HG02623 (cell line): ENCODE results near the gene CSTF2.
"Not testable (repeated sequence)": the region's sequence is repeated elsewhere in the genome, so short reads cannot be mapped to it uniquely, and the experiment has no call there.

Source experiments
- ATAC-seq: cut with Tn5 transposase; IDR thresholded peaks from one replicate; pipeline ENCODE4 v1.9.1; 2021; ENCODE audit warnings: moderate library complexity; ENCODE audit not compliant: unreplicated experiment

Gene CSTF2, protein sequence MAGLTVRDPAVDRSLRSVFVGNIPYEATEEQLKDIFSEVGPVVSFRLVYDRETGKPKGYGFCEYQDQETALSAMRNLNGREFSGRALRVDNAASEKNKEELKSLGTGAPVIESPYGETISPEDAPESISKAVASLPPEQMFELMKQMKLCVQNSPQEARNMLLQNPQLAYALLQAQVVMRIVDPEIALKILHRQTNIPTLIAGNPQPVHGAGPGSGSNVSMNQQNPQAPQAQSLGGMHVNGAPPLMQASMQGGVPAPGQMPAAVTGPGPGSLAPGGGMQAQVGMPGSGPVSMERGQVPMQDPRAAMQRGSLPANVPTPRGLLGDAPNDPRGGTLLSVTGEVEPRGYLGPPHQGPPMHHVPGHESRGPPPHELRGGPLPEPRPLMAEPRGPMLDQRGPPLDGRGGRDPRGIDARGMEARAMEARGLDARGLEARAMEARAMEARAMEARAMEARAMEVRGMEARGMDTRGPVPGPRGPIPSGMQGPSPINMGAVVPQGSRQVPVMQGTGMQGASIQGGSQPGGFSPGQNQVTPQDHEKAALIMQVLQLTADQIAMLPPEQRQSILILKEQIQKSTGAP

DNA sequence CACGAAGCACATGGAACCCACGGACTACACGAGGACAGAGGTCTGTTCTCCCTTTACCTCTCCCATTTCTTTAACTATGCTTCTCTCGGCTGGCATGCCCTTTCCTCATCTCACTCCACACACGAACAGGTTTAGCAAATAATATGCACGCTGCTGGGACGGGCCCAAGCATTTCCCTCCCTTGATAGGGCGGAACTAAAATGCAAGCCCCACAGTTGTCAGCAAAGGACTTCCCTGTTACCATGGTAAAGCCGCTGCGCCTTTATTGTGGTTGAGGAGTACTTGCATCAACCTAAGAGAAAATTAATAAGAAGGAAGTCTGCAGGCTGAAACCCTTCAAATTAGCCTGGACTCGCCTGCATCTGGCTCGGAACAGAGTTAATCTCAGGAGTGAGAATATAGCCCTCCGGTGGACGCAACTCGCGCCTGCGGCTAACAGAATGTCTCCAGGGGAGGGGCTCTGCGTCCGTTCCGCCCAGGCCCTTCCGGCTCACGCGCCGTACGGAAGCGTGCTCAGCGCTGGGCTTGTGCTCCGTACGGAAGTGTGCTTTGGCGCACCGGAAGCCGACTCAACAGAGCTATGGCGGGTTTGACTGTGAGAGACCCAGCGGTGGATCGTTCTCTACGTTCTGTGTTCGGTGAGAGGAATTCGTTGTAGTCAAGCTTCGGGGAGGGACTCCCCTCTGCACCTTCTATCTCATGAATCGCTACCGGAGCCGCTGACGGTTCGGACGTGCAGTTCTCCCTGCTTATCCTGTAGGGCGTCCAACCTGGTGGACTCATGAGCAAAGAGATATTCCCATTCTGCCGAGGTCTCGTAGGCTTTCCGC is at the start of gene CSTF2:
TSS of gene CSTF2 (plus strand) at position 555 of the 830 bp plus-strand sequence. CDS start at position 581, 26 bp downstream.
- peak; percentile 99 for ATAC-seq

DNA sequence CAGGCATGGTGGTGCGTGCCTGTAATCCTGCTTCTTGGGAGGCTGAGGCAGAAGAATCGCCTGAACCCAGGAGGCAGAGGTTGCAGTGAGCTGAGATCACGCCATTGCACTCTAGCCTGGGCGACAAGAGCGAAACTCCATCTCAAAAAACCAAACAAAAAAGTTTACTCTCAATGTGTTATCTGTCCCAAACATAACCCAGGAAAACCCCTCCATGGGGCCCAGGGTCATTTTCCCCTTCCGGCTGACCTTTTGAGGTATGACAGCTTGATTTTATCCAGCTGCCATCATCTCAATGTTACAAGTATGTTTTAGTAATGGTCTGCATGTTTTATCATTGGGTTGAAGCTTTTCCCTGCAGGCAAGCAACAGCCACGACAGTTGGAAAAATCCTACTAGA is 23.8 kb upstream of the CSTF2 start:
- not testable (repeated sequence) for ATAC-seq

DNA sequence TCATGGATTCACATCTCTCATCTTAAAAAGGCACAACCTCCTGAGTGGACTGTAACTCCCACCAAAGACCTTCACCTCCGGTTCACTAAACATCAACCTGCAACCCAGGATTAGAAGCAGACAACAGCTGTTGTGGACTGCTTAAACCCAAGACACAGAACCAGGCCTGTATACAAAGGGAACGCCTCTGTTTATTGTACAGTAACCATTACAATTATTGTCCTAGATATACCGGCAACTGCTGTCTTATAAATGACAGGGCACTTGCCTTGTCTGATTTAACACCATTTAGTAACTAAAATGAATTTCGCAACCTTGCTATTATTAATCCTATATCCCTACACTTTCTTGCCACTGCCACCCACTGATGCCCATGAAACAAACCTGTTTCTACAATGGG is 22.8 kb upstream of the CSTF2 start:
- ATAC-seq: no peak

DNA sequence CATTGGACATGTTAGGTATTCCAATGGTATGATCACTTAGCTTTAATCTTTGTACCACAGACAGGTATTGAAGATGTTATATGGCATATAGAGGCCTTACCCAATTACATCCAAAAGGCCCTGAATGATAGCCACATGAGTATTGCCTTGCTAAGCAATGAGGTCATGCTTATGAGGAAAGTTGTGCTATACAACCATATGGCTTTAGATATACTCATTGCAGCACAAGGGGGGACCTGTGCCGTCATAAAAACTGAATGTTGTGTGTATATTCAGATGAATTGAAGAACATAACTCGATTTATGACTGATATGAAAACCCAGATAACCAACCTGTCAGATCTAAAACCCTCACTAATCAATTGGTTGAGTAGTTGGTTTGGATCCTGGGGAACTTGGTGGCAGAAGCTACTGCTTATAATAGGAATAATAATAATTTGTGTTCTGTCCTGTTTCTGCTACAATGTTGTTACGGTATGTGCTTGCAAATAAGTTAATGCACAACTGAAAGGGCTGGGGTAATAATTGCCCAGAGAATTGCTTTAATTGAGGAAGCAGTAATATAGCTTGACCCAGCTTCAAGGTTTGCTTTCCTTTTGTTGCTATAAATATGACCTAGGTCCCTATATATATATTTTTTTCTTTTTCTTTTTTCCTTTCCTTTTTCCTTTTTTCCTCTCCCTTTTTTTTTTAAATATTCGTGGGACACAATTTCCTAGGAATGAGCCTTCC is 21.5 kb upstream of the CSTF2 start:
- no peak for ATAC-seq

DNA sequence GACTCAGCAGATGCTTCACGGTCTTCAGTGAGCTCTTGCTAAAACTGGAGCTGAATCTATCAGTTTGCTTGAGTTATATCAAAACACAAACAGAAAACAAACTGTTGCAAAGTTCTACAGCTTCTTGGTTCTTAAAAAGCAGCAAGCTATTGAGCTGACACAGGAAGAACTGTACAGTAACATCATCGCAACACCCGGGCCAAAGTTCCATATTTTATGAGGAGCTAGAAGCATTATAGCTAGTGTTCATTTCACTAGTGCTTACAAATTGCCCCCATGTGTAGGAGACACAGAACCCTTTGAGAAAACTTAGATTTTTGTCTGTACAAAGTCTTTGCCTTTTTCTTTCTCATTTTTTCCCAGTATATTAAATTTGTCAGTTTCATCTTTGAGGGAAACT is 17.3 kb upstream of the CSTF2 start:
- no peak for ATAC-seq

DNA sequence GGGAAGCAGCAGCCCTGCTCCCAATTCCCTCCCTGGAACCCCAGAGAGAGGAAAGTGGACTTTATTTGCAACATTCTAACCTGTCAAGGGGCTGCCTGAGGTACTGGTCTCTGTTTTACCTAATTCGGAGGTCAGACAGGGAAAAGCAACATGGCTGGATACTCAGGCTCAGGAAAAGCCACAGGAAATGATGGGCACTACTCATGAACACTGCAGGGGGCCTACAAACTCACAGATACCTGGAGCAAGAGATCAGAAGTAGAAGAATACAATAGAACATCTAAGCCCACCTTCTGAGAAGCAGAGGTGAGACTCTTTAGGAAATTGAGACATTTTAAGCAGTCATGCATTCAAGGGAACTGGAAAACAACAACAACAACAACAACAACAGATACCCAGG is 15.4 kb upstream of the CSTF2 start:
- ATAC-seq: no peak

DNA sequence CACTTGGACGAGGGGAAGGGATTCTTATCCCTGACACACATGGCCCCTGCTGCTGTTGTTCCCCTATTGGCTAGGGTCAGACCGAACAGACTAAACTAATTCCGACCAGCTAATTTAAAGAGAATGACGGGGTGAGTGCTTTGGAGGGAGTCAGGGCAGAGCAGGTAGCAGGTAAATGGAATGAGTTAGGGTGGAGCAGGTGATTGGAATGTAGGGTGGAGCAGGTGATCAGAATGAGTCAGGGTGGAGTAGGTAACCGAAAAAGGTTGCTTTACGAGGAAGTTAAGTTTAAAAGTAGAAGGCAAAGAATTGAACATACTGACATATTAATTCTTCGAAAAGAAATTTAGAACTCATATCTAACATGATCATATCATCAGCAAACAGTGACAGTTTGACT is 11.9 kb upstream of the CSTF2 start:
- ATAC-seq: not testable (repeated sequence)

DNA sequence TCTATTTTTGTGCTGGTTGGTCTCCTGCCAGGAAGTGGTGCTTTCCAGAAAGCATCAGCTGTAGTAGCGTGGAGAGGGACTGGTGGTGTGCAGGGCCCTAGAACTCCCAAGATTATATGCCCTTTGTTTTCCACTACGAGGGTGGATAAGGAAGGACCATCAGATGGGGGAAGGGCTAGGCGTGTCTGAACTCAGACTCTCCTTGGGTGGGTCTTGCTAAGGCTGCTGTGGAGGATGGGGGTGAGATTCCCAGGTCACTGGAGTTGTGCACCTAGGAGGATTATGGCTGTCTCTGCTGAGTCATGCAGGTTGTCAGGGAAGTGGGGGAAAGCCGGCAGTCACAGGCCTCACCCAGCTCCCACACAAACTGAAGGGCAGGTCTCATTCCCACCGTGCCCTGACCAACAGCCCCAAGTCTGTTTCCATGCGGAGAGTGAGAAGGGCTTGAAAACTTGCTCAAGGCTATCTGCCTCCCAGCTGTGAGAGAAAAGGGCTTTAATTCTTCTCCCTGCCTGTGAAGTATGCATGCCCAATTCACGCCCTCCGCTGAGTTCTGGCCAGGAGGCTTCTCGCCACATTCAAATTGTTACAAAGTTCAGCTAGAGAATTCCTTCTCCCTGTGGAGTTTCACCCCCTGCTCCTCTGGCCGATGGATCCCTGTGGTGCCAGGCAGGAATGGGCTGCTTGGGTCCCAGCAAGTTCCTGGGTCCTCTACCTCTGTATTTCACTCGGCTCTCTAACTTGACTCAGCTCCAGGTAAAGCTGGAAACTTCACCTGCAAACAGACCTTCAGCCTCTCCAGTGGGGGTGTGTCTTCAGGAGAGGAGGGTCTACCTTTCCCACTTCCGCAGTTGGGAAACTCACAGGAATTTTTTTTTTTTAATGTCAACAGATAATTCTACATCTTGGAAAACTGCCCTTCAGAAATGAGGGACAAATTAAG is 7.7 kb upstream of the CSTF2 start:
- ATAC-seq: no peak

DNA sequence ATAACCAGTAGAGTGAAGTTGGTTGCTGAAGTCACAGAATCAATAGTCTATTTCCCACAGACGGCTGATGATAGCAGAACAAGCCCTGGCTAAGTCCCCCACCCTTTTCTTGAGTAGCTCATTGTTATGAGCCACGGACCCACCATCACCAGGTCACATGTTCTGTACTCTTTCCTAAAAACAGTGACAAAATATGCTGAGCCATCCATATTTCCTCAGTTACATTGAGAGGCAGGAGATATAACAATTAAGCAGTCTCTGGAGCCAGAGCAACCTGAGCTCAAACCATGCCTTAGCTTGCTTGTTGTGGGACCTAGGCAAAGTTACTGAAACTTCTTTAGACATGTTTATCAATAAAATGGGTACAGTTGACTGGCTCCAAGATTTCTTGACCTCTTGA is 2.9 kb upstream of the CSTF2 start:
- no peak for ATAC-seq

DNA sequence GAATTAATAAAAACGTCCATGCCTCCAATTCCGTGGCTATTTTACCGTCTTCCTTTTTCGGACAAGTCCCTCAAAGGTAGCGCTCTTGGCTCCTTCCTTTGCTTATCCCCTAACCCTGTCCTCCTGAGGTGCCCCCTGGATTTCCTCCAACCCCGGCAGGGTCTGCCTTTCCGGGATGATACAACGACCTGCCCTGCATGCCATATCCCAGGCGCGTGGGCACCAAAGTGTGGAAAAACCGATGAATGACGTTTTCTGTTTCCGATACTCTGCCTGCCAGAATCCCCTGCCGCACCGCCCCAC is 706 bp upstream of the CSTF2 start:
- ATAC-seq: no peak

DNA sequence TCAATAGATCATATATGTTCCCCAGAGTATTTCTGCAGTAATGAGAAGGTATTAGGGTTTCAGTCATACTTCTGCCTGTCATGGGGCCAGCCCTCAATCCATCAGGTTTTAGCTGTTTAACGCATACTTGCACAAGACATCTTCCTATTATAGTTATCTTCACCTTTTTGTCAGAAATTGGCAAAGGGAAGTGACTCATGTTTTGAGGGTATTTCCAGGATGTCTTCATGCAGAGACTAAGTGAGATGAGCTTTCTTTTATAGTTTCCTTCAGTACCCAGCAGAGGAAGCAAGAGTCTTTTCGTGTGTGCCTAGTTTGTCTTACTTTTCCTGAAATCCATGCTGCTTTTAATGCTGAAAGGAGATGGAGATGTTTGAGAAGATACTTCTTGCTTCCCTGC is 9.5 kb downstream of the CSTF2 start:
- peak; percentile 70 for ATAC-seq

DNA sequence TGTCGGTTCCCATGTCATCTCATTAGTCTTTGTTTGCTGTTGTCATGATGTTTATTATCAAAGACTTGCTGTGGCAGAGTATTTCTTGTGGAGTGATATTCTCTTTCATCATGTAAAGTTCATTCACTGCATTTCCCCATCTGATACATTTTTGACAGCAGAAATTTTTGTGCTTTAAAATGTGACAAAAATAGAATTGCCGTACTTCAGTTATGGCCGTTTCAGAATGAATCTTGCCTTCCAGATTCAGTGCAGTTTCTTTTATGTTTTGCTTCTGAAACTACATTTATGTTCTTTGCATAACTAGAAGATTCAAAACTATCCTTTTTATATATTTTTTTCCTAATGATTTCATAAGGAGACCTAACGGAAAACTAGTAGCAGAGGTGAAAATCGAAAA is 10.0 kb downstream of the CSTF2 start:
- peak; percentile 23 for ATAC-seq

DNA sequence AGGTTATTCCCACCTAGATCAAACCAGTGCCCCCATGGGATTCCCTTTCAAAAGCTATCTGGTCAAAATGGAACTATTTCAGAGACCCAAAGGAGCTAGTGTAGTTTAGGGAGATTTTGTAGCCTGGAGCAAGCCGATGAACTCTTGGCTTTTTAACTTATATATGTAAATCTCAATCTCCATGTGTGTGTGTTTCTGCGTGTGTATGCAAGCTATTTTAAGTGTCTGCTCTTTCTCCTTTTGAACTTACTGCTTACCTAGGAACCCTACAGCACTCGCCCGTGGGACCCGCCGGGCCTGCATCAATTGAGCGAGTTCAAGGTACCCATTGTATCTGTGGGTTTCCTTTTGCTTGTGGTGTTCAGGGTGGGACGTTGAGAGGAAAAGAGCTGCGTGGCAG is 10.4 kb downstream of the CSTF2 start:
- peak; percentile 40 for ATAC-seq

DNA sequence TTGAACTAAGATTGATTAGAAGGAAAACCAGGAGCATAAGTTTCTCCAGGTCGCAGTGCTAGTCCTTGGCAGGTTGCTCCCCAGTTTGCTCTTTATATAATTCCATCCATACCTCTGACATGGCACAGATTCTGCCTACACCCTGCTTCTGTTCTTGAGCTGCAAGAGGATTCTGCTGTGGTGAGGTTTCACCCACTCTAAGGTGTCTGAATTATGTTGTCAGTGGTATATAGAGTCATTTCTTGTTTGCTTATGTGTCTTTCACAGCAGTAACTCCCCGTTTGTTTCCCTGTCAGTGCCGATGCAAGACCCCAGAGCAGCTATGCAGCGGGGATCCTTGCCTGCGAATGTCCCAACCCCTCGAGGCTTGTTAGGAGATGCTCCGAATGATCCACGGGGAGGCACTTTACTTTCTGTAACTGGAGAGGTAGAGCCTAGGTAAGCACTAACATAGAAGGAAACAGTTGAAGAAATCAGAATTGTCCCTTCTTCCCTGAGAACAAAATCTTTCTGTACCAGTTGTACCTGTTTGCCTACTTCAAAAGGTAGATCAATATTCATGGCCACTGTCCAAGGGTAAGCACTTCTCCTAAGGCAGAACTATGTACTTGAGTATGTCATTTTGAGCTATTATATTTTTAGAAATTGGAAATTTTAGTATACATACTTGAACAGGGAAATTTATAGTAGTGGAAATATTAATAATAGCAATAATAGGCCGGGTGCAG is 11.2 kb downstream of the CSTF2 start:
- no peak for ATAC-seq

DNA sequence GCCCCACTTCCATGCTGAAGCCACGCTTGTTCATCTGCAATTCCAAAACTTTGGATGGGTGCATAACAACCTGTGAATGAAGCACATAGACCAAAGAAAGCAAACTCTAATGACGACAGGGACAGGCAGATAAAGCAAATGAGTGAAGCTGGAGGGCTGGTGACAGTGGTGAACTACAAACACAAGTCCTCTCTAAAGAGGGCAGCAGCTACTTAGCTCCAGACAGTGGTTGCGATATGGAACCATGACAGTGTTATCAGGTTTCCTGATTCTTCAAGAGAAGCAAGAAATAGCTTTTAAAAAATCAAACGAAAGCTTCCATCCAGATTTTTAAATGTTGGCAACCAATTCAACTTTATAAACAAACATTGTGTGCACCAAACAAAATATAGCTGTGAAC is 30.1 kb downstream of the CSTF2 start:
- ATAC-seq: no peak

DNA sequence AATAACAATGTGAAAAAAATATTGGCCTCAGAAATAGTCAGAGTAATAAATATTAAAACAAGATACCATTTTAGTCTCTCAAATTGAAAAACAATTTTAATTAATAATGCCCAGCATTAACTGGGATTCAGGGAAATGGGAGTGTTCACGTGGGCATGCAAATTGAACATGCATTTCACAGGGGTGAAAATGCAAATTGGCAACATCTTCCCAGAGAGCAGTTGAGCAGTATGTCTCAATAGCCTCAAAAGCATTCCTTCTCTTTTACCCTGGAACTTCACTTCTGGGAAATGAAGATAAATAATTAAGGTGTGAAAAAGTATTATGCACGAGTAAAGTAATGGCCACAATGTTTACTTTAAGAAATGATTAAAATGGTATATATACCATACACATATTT is 32.6 kb downstream of the CSTF2 start:
- no peak for ATAC-seq

DNA sequence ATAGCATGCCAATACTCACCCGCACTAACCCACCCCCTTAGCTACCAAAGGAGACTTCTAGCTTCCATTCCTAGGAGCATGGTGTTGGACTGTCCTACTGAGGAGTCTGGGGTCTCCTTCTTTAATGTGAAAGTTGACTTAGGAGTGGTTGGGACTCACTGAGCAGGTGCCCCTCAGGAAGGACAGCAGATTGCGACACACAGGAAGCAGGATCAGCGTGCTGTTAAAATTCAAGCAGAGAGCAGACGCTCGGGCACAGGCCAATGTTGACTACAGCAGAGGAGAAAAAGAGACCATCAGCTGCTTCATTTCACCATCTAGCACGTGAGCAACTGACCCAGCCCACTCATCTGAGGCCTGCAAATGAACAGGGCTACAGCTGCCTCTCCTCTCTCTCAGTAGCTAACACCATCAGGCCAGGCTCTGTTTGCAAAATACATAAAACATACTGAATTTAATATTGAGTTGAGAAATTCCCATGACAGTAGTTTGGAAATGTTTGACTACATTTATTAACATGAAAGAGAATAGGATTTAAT is 43.2 kb downstream of the CSTF2 start:
- no peak for ATAC-seq

DNA sequence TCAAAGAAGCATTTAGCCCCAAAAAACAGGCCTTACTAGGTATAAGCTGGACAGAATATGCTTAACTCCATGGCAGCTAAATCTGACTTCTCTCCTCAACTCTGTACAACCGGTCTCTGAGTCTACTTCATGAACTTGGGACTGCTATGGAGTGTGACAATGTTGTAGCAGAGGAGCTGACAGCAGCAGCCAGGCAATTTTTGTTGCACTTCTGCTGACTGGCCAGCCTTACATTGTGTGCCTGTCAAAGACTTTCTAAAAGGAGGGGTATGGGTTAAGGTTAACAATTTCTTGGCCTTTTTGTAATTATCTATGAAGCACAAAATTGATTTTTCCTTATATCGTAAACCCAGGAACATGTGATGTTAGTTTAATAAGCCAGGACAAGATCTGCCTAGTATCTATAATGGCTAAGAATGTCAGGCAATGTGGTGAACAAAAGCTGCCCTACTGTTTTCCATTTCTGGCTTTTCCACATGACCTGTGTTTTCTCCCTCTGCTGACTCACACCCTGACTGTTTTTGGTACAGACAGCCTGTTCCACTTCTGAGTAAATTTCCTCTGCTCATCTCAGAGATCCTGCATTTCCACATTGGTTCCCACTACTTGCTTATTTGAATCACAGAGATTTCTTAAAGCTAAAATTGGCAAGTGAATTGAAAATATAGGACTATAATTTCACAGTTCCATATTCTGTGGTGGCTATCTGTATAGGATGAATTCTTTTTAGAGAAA is 44.6 kb downstream of the CSTF2 start:
- no peak for ATAC-seq

DNA sequence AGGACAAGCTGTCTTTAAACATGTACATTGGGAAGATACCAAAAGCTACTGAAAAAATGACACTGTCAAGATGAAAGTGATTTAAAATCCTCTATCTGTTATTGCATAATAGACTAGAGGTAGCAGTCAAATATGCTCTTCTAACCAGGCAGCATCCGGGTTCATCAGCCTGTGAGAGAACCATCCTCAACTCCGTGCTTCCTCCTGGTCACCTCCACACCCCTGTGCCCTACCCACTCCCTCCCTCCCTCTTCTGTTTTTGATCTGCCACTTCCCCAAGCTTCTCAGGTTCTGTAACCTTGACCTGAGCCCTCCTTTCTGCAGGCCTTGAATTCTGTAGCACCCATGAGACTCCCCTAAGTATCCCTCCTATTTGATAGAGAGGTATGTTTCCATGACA is 48.1 kb downstream of the CSTF2 start:
- ATAC-seq: no peak
